OCI-M1 (cell line): ENCODE data around the gene ABCD1.
A peak's percentile ranks its signal among the peaks of the same experiment; 100 is the strongest.

Experiments used
- DNase-seq: peaks from one replicate; lab custom pipeline; 2025; lab: John Stamatoyannopoulos, UW

ABCD1 gene

DNA sequence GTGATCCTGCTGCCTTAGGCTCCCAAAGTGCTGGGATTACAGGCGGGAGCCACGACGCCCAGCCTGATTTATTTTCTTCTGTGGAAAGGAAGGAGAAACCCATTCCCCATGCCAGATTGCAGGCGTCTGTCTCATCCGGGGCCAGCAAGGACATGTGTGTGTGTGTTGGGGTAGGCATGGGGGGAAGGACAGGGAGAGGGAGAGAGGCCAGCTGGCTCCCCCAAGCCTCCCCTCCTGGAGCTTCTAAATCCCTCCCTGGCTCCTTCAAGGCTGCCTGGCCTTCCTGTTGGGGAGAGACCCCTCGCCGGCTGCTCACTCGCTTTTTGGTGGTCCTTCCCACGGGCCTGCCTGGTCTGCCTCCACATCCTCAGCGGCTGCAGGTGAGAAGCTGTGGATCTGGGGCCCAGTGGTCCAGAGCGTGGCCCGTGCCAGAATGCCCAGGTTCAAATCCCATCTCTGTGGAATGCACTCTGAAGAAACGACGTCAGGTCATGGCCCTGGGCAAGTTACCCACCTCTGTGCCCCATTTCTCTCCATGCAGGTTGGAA lies 38.0 kb downstream of the ABCD1 start:
- no peak for DNase-seq

DNA sequence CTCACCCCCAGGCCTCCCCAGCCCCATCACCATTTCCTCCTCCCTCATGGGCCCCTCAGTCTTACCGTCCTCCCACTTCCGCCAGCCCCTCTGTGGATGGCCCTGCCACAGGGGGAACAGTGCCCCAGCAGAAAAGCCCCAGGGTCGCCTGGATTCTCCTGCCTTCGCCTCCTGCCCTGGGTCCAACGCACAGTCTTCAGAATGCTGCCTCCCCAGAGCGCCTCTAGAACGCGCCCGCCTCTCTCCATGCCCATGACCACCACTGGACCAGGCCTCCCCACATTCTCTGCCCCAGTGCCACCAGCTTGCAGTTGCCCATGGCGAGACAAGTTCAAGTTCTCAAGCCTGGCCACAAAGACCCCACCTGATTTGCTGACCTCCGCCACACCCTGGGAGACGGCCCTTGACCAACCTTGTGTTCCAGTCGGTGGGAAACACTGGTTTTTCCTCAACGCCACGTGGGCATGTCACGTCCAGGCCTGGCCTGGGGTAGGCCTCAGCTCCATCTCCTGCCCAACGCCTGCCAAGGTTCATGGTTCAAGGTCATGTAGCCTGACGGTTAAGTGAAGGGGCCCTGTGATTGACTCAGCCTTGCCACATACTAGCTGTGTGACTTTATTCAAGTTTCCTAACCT lies 38.8 kb downstream of the ABCD1 start:
- no peak for DNase-seq

DNA sequence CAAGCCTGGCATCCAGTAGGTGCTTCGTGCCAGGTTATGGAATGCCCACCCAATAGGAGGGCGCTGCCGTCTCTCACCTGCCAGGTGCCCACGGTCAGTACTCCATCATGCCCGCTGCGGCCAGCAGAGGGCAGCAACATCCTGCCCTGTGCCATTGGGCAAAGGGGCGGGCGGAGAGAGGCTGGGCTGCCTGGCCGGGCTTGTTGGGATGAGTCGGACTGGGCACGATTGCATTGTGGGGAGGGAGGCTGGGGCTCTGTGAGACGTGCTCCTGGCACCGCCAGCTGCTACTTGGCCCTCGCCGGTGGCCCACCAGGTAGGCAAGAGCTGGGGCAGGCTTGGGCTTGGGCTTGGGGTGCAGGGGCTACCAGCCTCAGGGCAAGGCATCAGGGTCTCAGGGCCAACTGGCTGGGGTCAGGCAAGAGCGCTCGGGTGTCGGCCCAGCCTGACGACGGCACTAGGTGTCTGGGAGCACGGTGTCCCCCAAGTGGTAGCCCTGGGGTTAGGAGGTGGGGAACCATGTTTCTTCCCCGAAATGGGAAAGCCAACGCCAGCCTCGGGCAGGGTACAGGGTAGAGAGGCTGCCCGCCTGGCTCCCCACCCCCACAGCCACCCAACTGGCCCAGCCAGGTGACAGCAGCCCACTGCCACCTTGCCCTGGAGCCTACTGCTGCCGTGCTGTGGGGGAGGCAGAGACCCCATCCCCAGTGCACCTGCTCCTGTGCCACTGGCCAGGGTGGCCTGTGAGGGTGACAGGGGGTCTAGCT lies 39.5 kb downstream of the ABCD1 start, which contains the start of gene PLXNB3:
PLXNB3 (plus strand) TSS at position 261 of the 767 bp plus-strand sequence. CDS start 1,287 bp downstream, outside the sequence.
- DNase-seq: peak; percentile 65

DNA sequence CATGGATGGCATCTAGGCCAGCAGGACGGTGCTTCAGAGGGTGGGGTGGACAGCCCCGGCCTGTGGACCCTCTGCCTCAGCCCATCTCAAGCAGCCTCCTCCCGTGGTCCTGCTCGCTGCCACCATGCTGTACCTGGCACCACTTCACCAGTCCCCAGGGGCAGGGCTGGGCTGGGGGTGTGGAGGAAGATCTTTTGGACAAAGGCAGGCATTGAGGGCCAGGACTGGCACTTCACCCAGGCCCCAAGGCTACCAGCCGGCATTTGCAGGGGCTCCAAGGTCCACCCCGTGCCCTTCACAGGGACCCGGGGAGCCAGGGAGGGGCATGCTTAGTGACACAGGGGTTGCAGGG lies 40.1 kb downstream of the ABCD1 start:
- no peak for DNase-seq

- peak; percentile 87 for DNase-seq
Measured at GRCh38 chrX:153765138-153766079, 40.8 kb downstream of the ABCD1 start.

DNA sequence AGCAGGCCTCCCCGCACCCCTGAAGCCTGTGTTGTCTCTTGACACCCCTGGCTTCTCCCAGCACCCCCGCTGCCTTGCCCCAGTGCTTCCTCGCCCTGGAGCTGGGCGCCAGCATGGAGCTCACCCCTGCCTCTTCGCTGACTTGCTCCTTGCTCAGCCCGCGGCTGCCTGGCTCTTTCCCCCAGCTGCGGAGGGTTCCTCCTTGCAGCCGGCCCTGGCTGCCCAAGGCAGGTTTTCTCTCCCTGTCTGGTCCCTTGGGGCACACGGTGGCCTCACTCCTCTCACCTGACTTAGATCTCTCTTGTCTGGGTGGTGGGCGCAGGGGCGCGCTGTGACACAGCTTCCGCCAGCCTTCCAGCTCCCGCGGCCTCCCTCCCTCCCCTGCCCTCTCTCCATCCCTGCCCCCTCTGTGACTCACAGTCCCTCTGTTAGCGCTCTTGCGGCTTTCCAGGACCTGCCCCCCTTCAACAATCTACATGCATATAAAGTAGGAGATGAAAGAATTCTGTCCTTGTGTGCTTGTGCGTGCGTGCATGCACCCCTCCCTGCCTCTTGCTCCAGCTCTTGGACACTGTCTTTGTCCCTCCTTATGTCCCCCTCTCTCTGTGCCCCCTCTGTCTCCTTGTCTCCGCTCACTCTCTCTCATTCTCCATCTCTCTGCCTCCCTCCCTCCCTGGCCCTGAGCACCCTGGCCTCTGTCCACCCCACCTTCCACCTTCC lies 41.6 kb downstream of the ABCD1 start:
- peak; percentile 89 for DNase-seq

DNA sequence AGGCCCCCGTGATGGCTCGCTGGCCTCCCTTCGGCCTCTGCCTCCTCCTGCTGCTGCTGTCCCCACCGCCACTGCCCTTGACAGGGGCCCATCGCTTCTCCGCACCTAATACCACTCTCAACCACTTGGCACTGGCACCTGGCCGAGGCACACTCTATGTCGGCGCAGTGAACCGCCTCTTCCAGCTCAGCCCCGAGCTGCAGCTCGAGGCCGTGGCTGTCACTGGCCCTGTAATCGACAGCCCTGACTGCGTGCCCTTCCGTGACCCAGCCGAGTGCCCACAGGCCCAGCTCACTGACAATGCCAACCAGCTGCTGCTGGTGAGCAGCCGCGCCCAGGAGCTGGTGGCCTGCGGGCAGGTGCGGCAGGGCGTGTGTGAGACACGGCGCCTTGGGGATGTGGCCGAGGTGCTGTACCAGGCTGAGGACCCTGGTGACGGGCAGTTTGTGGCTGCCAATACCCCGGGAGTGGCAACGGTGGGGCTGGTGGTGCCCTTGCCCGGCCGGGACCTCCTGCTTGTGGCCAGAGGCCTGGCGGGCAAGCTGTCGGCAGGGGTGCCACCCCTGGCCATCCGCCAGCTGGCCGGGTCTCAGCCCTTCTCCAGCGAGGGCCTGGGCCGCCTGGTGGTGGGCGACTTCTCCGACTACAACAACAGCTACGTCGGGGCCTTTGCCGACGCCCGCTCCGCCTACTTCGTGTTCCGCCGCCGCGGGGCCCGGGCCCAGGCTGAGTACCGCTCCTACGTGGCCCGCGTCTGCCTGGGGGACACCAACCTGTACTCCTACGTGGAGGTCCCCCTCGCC lies 42.4 kb downstream of the ABCD1 start:
- no peak for DNase-seq

GRCh38 chrX:153767674-153768055 lies 43.0 kb downstream of the ABCD1 start:
- DNase-seq: no peak

GRCh38 chrX:153768311-153769157 lies 43.9 kb downstream of the ABCD1 start:
- no peak for DNase-seq

DNA sequence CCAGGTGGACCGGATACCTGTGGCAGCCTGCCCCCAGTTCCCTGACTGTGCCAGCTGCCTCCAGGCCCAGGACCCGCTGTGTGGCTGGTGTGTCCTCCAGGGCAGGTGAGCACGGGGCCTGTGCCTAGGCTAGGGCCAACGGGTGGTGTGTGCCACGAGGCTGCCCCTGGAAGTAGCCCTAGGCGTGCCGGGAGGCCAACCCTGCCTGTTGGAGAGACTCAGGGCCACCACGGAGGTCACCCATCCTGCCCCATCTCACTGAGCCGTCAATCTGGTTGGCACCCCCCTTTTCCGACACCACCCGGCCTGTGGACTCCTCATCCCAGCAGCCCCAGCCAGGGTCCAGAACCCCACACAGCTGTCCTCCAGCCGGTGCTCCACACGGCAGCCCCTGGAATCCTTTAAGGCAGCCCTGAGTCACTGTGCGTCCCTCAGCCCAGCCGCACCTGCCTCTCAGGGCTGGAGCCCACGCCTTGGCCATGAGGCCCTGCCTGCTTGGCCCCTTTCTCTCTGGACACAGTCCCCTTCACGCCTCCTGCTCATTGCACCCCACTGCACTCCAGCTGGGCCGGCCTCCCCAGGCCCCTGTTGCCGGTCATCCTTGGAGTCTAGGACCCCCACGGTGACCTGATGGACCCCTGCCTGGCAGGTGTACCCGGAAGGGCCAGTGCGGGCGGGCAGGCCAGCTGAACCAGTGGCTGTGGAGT lies 44.7 kb downstream of the ABCD1 start:
- no peak for DNase-seq

GRCh38 chrX:153769865-153770600 lies 45.4 kb downstream of the ABCD1 start:
- DNase-seq: no peak

GRCh38 chrX:153770601-153771414 lies 46.2 kb downstream of the ABCD1 start:
- no peak for DNase-seq

DNA sequence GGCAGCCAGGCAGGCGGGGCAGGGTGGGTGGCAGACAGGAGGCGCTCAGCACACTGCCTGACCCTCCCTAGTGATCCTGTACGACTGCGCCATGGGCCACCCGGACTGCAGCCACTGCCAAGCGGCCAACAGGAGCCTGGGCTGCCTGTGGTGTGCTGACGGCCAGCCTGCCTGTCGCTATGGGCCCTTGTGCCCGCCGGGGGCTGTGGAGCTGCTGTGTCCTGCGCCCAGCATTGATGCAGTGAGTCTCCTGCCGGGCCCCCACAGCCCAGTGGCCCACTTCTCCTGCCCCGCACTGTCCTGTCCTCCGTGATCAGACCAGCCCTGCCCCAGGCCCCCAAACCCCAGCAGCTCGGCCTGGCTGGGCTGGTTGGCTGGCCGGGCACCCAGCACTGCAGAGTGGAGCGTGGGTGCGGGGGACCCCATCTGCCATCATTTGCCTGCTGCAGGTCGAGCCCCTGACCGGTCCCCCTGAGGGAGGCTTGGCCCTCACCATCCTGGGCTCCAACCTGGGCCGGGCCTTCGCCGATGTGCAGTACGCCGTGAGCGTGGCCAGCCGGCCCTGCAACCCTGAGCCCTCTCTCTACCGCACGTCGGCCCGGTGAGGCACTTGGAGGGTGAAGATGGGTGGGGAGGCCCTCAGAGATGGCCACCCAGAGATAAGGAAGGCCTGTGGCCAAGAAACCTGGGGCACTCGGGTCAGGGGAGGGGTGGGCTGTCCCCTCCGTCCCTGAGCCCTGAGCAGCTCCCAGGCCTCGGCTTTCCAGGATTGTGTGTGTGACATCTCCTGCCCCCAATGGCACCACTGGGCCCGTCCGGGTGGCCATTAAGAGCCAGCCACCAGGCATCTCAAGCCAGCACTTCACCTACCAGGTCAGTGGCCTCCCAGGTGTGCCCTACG lies 47.0 kb downstream of the ABCD1 start:
- no peak for DNase-seq

DNA sequence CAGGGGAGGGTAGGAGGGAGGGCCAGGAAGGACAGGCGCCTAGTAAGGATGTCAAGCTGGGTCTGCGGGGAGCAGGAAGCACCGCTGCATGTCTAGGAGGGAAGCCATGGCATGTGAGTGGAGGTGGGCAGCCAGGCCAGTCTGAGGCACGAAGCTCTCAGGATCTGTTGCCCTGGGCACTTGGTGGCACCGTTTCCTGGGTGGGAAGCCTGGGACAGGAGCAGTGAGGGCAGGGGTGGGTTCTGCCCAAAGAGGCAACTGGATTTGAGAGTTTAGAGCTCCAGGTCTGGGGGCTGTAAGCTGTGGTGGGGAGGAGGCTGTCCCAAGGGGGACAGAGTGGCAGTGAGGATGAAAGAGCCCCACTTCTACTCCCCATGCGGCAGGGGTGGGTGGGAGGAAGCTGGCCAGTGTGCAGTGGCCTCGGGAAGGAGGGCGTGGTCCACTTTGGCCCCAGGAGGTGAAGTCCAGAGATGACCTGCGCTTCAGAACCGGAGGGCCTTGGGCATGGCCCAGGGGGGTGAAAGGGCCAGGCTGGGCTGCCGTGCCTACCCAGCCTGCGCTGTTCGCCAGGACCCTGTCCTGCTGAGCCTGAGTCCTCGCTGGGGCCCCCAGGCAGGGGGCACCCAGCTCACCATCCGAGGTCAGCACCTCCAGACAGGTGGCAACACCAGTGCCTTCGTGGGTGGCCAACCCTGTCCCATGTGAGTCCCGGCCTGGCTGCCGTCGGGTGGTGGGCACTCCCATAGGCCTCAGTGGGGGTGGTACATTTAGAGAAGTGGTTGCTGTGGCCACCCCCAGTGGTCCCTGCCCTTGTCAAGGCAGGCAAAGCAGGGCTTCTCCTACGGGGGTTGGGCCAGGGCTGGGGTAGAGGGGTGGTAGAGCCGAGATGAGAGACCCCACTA lies 47.9 kb downstream of the ABCD1 start:
- DNase-seq: no peak

DNA sequence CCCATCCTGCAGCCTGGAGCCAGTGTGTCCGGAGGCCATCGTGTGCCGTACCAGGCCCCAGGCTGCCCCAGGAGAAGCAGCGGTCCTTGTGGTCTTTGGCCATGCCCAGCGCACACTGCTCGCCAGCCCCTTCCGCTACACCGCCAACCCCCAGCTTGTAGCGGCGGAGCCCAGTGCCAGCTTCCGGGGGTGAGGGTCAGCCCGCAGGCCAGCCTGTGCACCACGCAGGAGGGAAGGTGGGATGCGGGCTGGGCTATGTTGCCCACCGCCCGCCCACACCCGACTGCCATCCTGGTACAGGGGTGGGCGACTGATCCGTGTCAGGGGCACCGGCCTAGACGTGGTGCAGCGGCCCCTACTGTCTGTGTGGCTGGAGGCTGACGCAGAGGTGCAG lies 48.6 kb downstream of the ABCD1 start:
- DNase-seq: no peak
